ENCODE measurements around the gene SLC25A29.
A peak's percentile ranks its signal among the peaks of the same experiment; 100 is the strongest.

SLC25A29 gene

DNA sequence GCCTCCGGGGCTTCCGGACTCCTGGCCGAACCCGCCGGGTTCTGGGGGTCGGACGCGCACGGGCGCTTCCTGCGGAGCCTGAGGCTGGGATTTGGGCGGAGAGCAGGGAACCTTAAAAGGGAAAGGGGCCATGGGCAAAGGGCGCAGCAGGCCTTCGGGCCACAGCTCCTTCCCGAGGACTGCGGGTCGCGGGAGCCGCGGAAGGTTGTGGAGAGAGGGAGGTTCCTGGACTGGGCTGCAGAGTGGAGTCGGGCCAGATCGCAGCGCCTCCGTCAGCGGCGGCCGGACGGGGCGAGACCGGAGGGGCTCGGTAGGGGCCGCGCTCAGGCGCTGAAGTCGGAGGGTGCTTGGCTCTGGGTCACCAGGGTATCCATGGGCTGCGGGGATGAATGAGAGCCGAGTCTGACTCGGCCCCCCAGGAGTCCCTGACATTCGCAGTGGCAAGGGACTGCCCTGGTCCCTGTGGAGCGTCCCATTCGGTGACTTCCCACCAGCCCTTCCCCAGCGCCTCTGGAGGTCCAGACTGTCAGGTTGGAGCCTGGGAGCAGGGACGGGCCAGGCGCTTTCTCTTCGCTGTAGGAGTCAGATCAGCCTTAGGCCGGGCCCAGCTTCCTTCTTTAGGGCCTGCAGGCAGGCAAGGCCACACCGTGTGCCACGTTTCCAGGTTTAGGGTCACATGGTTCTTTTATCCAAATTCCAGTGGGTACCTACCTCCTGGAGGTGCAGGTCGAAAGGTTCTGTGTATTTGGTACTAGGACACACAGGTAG lies 938 bp upstream of the SLC25A29 start:
- no peaks in the 10 kb centered on the region for H3F3A ChIP-seq (ENCODE audit: low read depth)
- no peaks in the 10 kb centered on the region for H3K9me2 ChIP-seq (replicated peaks; ENCODE audit: low read depth, low read length)
- H3K9me3 ChIP-seq (ENCODE audit: insufficient read depth, low read depth, low read length), result no peaks in the 10 kb centered on the region
- H3K79me2 ChIP-seq (ENCODE audit: insufficient read depth, low read length), result peaks cover 57% of the 10 kb centered on the region
- no peaks in the 10 kb centered on the region for H3K36me3 ChIP-seq (ENCODE audit: insufficient read depth, low read length)
- H3K9ac ChIP-seq (ENCODE audit: low read depth, low read length, poor library complexity, severe bottlenecking), result peak overlapping the region; percentile 97
- H2AFZ ChIP-seq (ENCODE audit: low read length), result peak overlapping the region; percentile 95
- peak overlapping the region; percentile 89 for H3K4me3 ChIP-seq (ENCODE audit: low read length, poor library complexity, severe bottlenecking)
- H4K20me1 ChIP-seq (ENCODE audit: insufficient read depth, low read length, poor library complexity, severe bottlenecking), result peaks cover 31% of the 10 kb centered on the region
- H3K4me2 ChIP-seq (ENCODE audit: low read depth, low read length, poor library complexity, severe bottlenecking), result peak overlapping the region; percentile 84
- peaks cover 45% of the 10 kb centered on the region for H3K4me1 ChIP-seq (ENCODE audit: insufficient read depth, low read length, poor library complexity, severe bottlenecking)
- H3K27me3 ChIP-seq (ENCODE audit: insufficient read depth, low read length, poor library complexity, severe bottlenecking), result no peaks in the 10 kb centered on the region
- TF ChIP-seq EZH2phosphoT487 (IDR thresholded peaks at IDR 0.05; ENCODE audit: borderline replicate concordance), result no peak
- TF ChIP-seq, protein P1, sequence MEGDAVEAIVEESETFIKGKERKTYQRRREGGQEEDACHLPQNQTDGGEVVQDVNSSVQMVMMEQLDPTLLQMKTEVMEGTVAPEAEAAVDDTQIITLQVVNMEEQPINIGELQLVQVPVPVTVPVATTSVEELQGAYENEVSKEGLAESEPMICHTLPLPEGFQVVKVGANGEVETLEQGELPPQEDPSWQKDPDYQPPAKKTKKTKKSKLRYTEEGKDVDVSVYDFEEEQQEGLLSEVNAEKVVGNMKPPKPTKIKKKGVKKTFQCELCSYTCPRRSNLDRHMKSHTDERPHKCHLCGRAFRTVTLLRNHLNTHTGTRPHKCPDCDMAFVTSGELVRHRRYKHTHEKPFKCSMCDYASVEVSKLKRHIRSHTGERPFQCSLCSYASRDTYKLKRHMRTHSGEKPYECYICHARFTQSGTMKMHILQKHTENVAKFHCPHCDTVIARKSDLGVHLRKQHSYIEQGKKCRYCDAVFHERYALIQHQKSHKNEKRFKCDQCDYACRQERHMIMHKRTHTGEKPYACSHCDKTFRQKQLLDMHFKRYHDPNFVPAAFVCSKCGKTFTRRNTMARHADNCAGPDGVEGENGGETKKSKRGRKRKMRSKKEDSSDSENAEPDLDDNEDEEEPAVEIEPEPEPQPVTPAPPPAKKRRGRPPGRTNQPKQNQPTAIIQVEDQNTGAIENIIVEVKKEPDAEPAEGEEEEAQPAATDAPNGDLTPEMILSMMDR (conservative IDR thresholded peaks at IDR 0.05; ENCODE audit: low read length), result no peak

DNA sequence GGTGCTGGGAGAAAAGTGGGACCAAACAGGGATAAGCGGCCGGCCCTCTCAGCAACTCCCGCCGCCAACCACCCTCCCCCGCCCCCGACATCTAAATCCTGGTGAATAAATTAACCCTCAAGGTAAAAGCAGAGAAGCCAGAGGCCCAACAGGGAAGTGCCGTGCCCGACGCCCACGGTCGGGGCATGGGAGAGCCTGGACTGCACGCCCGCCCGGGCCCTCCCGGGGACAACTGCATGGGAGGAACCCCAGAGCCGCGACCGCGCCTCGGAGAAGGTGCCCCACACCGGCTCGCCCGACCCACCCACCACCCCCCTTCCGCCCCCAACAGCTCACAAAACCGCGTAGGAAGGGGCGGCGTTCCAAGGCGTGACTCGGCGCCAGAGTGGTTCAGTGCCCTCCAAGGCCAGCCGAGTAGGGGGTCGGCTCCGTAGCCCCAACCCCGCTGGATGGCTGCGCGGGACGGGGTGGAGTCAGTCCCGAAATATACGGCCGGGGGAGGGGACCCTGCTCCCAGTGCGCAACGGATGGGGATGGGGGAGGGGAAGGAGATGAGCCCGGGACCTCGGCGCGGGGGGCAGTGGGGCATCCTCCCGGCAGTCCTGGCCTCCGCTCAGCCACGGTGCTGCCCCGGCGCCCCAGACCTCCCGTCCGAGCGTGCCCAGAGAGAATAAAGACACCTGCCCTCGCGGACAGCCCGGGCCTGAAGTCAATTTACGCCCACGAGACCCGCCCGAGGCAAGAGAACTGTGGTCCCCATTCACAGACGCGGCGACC lies 732 bp downstream of the SLC25A29 start:
- H3K36me3 ChIP-seq (ENCODE audit: insufficient read depth, low read length), result no peaks in the 10 kb centered on the region
- peak overlapping the region; percentile 43; the same call in 1 of the 2 replicates for H2AFZ ChIP-seq (ENCODE audit: low read length)
- H3K9me3 ChIP-seq (ENCODE audit: insufficient read depth, low read depth, low read length), result no peaks in the 10 kb centered on the region
- H3K9me2 ChIP-seq (replicated peaks; ENCODE audit: low read depth, low read length), result no peaks in the 10 kb centered on the region
- peak overlapping the region; percentile 89 for H3K4me3 ChIP-seq (ENCODE audit: low read length, poor library complexity, severe bottlenecking)
- H3K4me1 ChIP-seq (ENCODE audit: insufficient read depth, low read length, poor library complexity, severe bottlenecking), result peaks cover 45% of the 10 kb centered on the region
- TF ChIP-seq, protein P1 (conservative IDR thresholded peaks at IDR 0.05; ENCODE audit: low read length), result no peak
- TF ChIP-seq EZH2phosphoT487 (IDR thresholded peaks at IDR 0.05; ENCODE audit: borderline replicate concordance), result no peak
- peak overlapping the region; percentile 81 for H3K9ac ChIP-seq (ENCODE audit: low read depth, low read length, poor library complexity, severe bottlenecking)
- peaks cover 66% of the 10 kb centered on the region for H3K79me2 ChIP-seq (ENCODE audit: insufficient read depth, low read length)
- peak overlapping the region; percentile 95 for H3K4me2 ChIP-seq (ENCODE audit: low read depth, low read length, poor library complexity, severe bottlenecking)
- peaks cover 31% of the 10 kb centered on the region for H4K20me1 ChIP-seq (ENCODE audit: insufficient read depth, low read length, poor library complexity, severe bottlenecking)
- H3K27me3 ChIP-seq (ENCODE audit: insufficient read depth, low read length, poor library complexity, severe bottlenecking), result no peaks in the 10 kb centered on the region
- no peaks in the 10 kb centered on the region for H3F3A ChIP-seq (ENCODE audit: low read depth)

DNA sequence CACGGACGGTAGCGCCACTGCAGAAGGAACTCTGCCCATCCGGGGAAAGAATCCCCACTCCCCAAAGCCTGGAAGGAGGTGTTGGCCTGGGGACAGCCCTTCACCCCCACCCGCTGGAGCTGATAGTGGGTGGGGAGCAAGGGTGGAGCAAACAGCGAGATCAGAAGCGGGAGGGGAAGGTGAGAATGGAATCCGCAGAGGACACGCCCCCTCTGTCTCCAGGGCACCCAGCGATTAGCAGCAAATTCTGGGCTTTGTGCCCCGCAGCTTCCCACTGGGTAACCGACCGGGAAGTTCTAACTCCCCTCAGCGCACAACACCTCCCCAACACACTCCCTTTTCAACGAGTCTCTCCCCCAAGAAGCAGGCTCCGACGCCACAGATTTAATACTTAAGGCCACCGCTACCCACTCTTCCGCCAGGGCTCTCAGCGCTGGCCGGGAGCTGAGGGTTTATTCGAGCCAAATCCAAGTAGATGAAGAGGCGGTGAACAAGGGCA lies 1.4 kb downstream of the SLC25A29 start:
- Histone ChIP-seq H2AFZ (ENCODE audit: low read length) (peak overlapping the region; percentile 43; the same call in 1 of the 2 replicates), H3K9me3 (ENCODE audit: insufficient read depth, low read depth, low read length) (no peaks in the 10 kb centered on the region), H4K20me1 (ENCODE audit: insufficient read depth, low read length, poor library complexity, severe bottlenecking) (peaks cover 34% of the 10 kb centered on the region), H3K9me2 (replicated peaks; ENCODE audit: low read depth, low read length) (no peaks in the 10 kb centered on the region), H3K4me3 (ENCODE audit: low read length, poor library complexity, severe bottlenecking) (peak overlapping the region; percentile 89), H3K79me2 (ENCODE audit: insufficient read depth, low read length) (peaks cover 70% of the 10 kb centered on the region), H3F3A (ENCODE audit: low read depth) (no peaks in the 10 kb centered on the region), H3K27me3 (ENCODE audit: insufficient read depth, low read length, poor library complexity, severe bottlenecking) (no peaks in the 10 kb centered on the region), H3K36me3 (ENCODE audit: insufficient read depth, low read length) (no peaks in the 10 kb centered on the region), H3K9ac (ENCODE audit: low read depth, low read length, poor library complexity, severe bottlenecking) (peak overlapping the region; percentile 81), H3K4me2 (ENCODE audit: low read depth, low read length, poor library complexity, severe bottlenecking) (peak overlapping the region; percentile 95), H3K4me1 (ENCODE audit: insufficient read depth, low read length, poor library complexity, severe bottlenecking) (peaks cover 45% of the 10 kb centered on the region)
- TF ChIP-seq, protein P1 (conservative IDR thresholded peaks at IDR 0.05; ENCODE audit: low read length), result no peak
- no peak for TF ChIP-seq EZH2phosphoT487 (IDR thresholded peaks at IDR 0.05; ENCODE audit: borderline replicate concordance)

Measured in Loucy (cell line).